ENCODE measurements around the gene LRAT. TPM values are rescaled to one million over a fixed set of nuclear protein-coding genes. Genes with fewer than 3 reads are reported as not detected.

Gene LRAT
- total and polyA plus RNA-seq, 9 of the 15 experiments (the other 6 are each of a cell fraction or from before 2014, with no cell fraction given), result 0.03 to 0.41 (median 0.07) TPM; not detected in 4

DNA sequence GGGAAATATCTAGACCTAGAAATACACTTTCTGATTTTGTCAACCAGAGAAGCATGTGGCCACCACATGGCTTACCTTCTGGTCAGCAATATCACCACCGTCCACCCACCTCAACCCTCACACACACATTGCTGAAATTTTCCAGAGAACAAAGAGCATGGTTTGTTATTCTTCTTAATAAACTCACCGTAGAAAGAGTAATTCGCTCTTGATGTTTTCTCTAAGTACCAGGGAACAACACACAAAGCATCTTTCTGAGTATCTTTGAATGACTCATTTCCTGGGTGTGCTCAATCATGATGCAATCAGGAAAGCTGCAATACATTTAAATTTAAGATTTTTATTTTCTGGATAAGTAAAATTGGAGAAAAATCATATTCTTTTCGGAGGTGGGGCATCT is 24.7 kb upstream of the LRAT start (continued):
- TF ChIP-seq, protein P1, sequence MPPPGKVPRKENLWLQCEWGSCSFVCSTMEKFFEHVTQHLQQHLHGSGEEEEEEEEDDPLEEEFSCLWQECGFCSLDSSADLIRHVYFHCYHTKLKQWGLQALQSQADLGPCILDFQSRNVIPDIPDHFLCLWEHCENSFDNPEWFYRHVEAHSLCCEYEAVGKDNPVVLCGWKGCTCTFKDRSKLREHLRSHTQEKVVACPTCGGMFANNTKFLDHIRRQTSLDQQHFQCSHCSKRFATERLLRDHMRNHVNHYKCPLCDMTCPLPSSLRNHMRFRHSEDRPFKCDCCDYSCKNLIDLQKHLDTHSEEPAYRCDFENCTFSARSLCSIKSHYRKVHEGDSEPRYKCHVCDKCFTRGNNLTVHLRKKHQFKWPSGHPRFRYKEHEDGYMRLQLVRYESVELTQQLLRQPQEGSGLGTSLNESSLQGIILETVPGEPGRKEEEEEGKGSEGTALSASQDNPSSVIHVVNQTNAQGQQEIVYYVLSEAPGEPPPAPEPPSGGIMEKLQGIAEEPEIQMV (tag; conservative IDR thresholded peaks at IDR 0.05; ENCODE audit: low read depth), result no peak
- TF ChIP-seq EGR1 (conservative IDR thresholded peaks at IDR 0.05) (no peak), SMARCE1 (IDR thresholded peaks at IDR 0.05) (no peak), SNIP1 (IDR thresholded peaks at IDR 0.05; ENCODE audit: low read depth) (no peak), TBP (optimal IDR thresholded peaks at IDR 0.05; ENCODE audit: low read depth, low read length) (no peak), SMAD2 (IDR thresholded peaks at IDR 0.05; ENCODE audit: low read depth, low read length) (no peak), ZNF717 (CRISPR knock-in tag; IDR thresholded peaks at IDR 0.05) (no peak), ZNF589 (CRISPR knock-in tag; IDR thresholded peaks at IDR 0.05; ENCODE audit: low read depth) (peak; percentile 76), TCF7 (IDR thresholded peaks at IDR 0.05; ENCODE audit: borderline replicate concordance) (no peak), ZNF239 (CRISPR knock-in tag; IDR thresholded peaks at IDR 0.05) (no peak), ZNF584 (CRISPR knock-in tag; IDR thresholded peaks at IDR 0.05; ENCODE audit: low read depth) (peak; percentile 63; the same call in 1 of the 2 replicates), HNRNPUL1 (IDR thresholded peaks at IDR 0.05; ENCODE audit: low read length) (no peak), HNRNPH1 (optimal IDR thresholded peaks at IDR 0.05; ENCODE audit: low read depth, low read length) (no peak), POLR2H (tag; IDR thresholded peaks at IDR 0.05; ENCODE audit: low read depth) (no peak), ZNF780A (CRISPR knock-in tag; IDR thresholded peaks at IDR 0.05) (no peak)
- TF ChIP-seq, protein P2, sequence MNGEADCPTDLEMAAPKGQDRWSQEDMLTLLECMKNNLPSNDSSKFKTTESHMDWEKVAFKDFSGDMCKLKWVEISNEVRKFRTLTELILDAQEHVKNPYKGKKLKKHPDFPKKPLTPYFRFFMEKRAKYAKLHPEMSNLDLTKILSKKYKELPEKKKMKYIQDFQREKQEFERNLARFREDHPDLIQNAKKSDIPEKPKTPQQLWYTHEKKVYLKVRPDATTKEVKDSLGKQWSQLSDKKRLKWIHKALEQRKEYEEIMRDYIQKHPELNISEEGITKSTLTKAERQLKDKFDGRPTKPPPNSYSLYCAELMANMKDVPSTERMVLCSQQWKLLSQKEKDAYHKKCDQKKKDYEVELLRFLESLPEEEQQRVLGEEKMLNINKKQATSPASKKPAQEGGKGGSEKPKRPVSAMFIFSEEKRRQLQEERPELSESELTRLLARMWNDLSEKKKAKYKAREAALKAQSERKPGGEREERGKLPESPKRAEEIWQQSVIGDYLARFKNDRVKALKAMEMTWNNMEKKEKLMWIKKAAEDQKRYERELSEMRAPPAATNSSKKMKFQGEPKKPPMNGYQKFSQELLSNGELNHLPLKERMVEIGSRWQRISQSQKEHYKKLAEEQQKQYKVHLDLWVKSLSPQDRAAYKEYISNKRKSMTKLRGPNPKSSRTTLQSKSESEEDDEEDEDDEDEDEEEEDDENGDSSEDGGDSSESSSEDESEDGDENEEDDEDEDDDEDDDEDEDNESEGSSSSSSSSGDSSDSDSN (IDR thresholded peaks at IDR 0.05; ENCODE audit: borderline replicate concordance in 1 of 2, low read depth in 2 of 2, low read length in 2 of 2), result no peak
- TF ChIP-seq, protein P3, sequence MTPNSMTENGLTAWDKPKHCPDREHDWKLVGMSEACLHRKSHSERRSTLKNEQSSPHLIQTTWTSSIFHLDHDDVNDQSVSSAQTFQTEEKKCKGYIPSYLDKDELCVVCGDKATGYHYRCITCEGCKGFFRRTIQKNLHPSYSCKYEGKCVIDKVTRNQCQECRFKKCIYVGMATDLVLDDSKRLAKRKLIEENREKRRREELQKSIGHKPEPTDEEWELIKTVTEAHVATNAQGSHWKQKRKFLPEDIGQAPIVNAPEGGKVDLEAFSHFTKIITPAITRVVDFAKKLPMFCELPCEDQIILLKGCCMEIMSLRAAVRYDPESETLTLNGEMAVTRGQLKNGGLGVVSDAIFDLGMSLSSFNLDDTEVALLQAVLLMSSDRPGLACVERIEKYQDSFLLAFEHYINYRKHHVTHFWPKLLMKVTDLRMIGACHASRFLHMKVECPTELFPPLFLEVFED (CRISPR knock-in tag; conservative IDR thresholded peaks at IDR 0.05), result no peak
- TF ChIP-seq, protein P4, sequence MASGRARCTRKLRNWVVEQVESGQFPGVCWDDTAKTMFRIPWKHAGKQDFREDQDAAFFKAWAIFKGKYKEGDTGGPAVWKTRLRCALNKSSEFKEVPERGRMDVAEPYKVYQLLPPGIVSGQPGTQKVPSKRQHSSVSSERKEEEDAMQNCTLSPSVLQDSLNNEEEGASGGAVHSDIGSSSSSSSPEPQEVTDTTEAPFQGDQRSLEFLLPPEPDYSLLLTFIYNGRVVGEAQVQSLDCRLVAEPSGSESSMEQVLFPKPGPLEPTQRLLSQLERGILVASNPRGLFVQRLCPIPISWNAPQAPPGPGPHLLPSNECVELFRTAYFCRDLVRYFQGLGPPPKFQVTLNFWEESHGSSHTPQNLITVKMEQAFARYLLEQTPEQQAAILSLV (tag; IDR thresholded peaks at IDR 0.05), result 0 out of 2 replicates have a peak, but pooled peaks have one; percentile 23
- TF ChIP-seq, protein P5, sequence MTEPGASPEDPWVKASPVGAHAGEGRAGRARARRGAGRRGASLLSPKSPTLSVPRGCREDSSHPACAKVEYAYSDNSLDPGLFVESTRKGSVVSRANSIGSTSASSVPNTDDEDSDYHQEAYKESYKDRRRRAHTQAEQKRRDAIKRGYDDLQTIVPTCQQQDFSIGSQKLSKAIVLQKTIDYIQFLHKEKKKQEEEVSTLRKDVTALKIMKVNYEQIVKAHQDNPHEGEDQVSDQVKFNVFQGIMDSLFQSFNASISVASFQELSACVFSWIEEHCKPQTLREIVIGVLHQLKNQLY (CRISPR knock-in tag; conservative IDR thresholded peaks at IDR 0.05), result no peak
- TF ChIP-seq, protein P6, sequence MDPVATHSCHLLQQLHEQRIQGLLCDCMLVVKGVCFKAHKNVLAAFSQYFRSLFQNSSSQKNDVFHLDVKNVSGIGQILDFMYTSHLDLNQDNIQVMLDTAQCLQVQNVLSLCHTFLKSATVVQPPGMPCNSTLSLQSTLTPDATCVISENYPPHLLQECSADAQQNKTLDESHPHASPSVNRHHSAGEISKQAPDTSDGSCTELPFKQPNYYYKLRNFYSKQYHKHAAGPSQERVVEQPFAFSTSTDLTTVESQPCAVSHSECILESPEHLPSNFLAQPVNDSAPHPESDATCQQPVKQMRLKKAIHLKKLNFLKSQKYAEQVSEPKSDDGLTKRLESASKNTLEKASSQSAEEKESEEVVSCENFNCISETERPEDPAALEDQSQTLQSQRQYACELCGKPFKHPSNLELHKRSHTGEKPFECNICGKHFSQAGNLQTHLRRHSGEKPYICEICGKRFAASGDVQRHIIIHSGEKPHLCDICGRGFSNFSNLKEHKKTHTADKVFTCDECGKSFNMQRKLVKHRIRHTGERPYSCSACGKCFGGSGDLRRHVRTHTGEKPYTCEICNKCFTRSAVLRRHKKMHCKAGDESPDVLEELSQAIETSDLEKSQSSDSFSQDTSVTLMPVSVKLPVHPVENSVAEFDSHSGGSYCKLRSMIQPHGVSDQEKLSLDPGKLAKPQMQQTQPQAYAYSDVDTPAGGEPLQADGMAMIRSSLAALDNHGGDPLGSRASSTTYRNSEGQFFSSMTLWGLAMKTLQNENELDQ (CRISPR knock-in tag; IDR thresholded peaks at IDR 0.05; ENCODE audit: borderline replicate concordance), result no peak

Measured in K562 (cell line).